Measurements from ENCODE around the gene LSS.

DNA sequence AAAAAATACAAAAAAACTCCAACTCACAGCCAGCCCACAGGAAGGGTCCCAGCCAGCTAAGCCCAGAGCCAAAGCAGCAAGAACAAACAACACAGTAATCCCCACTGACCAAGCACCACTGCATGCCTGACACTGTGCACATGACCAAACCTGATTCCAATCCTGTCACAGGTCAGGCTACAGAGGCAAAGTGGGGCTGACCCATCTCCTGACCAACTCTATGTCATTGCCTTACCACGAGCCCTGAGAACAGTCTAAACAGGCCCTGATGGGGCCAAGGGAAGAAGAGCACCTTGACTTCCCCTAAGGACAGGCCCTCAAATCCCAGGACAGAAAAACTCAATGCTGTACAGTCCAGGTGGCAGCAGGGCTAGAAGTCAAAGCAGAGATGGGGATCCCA, 2.4 kb downstream of the LSS start:
- TF ChIP-seq, protein P1, sequence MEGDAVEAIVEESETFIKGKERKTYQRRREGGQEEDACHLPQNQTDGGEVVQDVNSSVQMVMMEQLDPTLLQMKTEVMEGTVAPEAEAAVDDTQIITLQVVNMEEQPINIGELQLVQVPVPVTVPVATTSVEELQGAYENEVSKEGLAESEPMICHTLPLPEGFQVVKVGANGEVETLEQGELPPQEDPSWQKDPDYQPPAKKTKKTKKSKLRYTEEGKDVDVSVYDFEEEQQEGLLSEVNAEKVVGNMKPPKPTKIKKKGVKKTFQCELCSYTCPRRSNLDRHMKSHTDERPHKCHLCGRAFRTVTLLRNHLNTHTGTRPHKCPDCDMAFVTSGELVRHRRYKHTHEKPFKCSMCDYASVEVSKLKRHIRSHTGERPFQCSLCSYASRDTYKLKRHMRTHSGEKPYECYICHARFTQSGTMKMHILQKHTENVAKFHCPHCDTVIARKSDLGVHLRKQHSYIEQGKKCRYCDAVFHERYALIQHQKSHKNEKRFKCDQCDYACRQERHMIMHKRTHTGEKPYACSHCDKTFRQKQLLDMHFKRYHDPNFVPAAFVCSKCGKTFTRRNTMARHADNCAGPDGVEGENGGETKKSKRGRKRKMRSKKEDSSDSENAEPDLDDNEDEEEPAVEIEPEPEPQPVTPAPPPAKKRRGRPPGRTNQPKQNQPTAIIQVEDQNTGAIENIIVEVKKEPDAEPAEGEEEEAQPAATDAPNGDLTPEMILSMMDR (IDR thresholded peaks at IDR 0.05; ENCODE audit: insufficient read depth, low read depth, low read length): no peak
- TF ChIP-seq EZH2 (IDR thresholded peaks at IDR 0.05; ENCODE audit: insufficient read depth, low read length): no peak

Data from astrocyte (in vitro differentiated cells and primary cell).